NCI-H460 (cell line): ENCODE data around the gene SLC25A11. TPM values are rescaled to one million over a fixed set of nuclear protein-coding genes. Genes with fewer than 3 reads are reported as not detected.

Experiments used
- DNase-seq: peaks from one replicate; pipeline ENCODE4 v3.0.0-alpha.2; 2016; ENCODE audit warnings: low read depth; ENCODE audit errors: extremely low read depth
- polyA plus RNA-seq: library from polyadenylated mRNA; depleted of rRNA; stranded (reverse); fragments of >200 nt; gene quantifications from 2 replicates; pipeline ENCODE4 v1.2.3, GENCODE V29; 2014; cell fraction: nucleus; rRNA removed
- total RNA-seq: library from RNA; depleted of rRNA; stranded (reverse); fragments of >200 nt; shearing (Covaris generic); gene quantifications from 2 replicates; pipeline ENCODE4 v1.2.3, GENCODE V29; 2014; rRNA removed

Gene SLC25A11
- 53.4 and 54.3 TPM in 2 replicates for total RNA-seq
- 94.9 and 99.9 TPM in 2 replicates for polyA plus RNA-seq

DNA sequence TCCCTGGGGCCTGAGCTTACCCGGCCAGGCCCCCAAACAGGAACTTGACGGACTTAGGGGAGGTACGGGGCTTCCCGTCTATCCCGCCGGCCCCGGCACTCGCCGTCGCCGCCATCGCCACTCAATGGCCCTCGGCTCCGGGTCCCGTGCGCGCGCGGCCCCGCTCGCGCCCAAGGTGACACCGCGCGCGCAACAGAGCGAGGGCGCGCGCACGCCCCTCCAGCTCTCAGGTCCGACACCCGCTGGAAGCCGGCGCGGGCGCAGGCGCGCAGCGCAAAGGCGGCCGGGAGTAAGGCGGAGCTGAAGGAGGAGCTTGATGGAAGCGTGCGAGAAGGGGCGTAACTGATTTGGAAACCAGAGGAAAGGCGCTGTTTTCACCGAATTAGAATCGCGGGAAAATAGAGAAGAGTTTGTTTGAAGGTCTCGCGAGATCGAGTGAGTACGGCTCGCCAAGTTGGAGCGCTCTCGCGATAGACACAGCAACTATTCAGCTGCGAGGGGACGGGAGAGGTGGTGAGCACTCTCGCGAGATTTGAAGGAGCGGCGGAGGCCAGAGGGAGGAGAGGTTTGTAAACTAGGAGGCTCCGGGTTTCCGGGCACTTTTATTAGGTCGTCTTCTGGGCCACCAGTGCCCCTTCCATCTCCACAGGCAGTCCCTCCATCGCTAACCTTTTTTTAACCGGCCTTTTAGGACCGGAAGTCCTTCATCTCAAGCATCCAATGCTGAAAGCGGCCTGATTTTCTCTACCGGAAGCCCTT lies at the start of gene SLC25A11, which contains the start of gene RNF167:
Gene SLC25A11, minus strand, starts transcription at position 251 of the 759 bp plus-strand sequence. Its CDS starts 136 bp downstream, at position 115.
Gene RNF167, plus strand, starts transcription at position 473 of the 759 bp plus-strand sequence. CDS start 642 bp downstream, outside the sequence.
- DNase-seq, result peak; percentile 100

GRCh38 chr17:4987767-4988567 lies 48.1 kb upstream of the SLC25A11 start:
- DNase-seq, result no peak

DNA sequence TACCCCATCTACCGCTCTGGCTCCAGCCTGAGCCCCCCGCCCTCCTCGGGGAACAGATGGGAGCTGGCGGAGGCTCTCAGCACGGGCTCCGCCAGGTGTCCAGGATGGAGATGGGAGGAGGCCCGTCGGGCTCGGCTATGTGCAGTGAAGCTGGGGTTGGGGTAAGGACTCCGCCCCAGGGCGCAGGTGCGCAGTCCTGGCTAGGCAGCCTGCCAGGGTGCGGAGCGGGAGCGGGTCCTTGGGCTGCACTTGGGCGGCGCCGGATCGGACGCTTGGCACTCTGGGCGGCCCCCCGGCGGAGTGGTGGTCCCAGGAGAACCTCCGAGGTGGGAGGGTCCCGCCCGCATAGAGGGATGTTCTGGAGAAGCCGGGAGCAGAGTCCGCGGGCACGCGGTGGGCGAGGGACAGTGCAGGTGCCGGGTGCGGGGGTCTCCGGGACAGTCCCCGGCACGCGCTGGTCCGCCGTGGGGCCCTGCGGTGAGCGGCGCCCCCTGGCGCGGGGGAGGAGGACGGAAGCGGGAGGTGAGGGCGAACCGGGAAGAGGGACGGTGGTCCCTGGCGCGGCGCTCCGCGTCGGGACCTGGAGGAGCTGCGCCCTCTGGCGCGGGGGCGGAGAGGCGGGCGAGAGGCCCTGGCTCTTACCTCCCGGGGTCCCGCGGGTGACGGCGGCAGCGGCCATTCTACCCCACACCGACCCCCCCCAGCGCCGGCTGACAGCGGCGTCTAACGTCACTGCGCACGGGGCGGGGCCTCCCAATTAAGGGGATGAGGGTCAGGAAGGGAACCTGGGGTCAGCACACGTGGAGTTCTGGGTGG lies 47.3 kb upstream of the SLC25A11 start, which contains the start of gene CAMTA2:
Gene CAMTA2, minus strand, starts transcription at position 725 of the 816 bp plus-strand sequence. CDS start 1,453 bp downstream, outside the sequence.
- peak; percentile 45 for DNase-seq

DNA sequence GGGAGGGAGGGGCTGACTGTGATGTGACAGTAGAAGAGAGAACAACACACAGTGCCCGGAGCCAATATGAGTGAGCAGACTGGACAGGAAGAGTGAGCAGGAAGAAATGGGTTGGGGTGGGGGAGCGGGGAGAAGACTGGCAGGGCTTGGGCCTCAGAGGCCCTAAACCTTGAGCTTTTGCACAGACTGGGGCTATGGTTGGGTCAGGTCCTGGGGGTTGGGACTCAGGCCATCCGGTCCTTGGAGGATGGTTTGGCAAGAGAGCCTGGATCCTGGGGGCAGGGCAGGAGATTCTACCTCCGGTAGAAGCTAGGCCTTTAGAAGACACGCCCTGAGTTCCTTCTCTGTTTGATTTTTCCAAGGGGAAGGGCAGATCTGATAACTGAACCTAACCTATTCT lies 46.6 kb upstream of the SLC25A11 start:
- DNase-seq, result no peak

DNA sequence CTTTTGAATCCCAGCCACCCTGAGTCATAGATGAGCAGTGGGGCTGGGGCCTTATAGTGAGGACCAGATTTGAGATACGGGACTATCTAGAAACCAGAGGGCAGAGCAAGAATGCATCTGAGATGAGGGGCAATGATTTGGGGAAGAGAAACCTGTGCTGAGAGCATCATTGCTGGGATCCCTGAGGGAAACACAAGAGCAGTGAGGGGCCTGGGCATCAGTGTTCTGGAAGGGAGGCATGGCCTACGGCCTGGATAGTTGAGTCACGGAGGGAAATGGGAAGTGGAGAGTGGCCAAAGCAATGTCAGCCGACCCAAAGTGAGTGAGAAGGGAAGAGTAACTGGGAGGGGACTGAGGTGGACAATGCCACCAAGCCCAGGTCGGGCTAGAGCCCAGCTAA lies 42.5 kb upstream of the SLC25A11 start:
- no peak for DNase-seq

DNA sequence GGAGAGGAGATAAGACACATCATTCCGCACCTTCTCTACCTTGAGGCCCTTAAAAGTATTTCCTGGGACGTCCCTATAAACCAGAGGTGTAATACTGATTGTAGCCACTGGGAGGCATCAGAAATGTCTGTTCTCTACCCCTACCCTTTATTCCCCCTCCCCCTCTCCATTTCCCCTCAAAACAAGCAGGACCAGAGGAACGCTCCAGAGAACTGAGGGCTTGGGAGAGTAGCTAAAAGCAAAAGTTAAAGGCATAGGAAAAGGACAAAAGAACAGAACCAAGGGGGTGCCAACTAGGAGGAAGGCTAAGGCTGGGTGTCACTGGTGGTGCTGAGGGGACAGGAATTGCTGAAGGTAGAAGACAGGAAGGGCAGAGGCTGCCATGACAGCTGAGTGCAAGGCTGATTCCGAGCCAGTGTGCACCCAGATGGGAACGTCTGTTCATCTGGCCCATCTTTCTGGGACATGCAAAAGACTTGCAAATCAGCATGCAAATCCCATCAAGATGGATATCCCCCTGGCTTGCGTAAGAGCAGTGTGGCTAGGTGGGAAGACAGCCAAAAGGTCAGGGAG lies 40.9 kb upstream of the SLC25A11 start:
- peak; percentile 54 for DNase-seq

DNA sequence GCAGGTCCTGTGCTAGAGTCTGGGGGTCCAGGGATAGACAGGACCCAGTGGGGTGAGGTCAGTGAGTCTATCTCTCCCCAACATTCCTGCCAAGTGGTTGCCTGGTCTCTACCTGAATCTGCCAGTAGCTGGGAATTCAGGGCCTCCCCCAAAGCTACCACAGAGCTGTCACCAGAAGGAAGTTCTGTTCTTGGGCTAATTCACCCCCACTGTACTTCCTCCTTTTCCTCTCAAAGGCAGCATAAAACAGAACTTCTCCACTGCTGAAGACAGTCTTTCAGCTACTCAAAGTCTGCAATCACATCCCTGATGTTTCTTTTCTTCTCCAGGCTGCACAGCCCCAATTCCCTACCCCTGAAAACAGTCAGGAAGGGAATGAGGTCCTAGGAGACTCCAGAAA lies 38.9 kb upstream of the SLC25A11 start:
- no peak for DNase-seq

DNA sequence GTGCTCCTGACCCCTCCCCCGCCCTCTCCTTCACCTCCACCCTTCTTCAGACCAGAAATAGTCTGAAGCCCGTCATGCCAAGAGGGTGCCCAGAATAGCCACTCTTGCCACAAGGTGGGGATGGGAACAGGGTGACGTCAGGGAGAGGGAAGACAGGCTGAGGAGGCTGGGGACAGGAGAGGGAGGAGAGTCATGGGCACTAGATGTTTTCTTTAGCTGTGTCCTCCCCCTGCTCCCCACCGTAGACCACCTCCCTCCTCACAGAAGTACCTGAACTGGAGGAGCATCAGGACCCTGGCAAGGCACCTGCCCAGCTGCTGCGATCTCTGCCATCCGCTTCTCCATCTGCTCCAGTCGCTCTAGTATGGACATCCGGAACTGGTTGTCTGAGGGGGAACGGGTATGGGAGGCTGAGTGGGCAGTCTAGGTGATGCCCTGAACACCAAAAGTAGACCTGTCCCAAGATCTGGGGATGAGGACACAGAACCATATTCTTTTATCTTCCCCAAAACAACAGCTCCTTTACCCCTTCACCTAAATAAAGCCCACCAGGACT lies 34.3 kb upstream of the SLC25A11 start:
- no peak for DNase-seq

- no peak for DNase-seq
Observed at GRCh38 chr17:4973256-4974114, 33.6 kb upstream of the SLC25A11 start.

DNA sequence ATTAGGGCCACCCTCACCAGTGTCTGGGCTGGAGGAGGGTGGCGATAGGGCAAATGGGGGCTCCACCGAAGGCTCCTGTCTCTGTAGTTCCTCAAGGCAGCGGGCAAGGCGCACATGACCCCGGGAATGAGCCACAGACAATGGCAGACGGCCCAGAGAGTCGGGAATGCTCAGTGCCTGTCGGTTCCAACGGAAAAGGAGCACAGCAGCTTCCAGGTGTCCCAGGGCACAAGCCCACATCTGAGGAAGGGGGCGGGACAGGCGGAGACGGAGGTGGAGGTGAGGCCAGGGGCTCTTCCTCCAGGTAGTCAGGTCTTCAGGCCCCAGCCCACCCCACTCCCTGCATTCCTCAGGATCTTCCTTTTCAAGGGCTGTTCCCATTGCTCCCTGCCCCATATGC lies 32.9 kb upstream of the SLC25A11 start:
- no peak for DNase-seq

DNA sequence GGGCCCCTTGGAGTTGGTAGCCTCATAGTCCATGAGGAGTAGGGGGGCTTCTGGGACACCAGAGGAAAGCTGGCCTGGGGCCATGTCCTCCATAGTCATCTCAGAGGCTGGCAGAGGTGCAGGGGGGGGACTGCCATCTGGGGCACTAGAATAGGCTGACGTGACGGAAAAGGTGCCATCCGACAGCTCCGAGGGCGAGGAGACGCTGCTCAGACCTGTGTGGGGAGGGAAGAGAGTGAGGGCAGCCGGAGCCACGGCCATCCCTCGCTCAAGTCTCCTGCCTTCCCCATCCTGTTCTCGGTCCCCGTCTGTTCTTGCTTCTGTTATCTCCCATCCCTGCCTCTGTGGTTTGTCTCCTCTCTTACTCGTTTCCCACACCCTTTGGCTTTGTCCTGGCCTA lies 32.5 kb upstream of the SLC25A11 start:
- no peak for DNase-seq

DNA sequence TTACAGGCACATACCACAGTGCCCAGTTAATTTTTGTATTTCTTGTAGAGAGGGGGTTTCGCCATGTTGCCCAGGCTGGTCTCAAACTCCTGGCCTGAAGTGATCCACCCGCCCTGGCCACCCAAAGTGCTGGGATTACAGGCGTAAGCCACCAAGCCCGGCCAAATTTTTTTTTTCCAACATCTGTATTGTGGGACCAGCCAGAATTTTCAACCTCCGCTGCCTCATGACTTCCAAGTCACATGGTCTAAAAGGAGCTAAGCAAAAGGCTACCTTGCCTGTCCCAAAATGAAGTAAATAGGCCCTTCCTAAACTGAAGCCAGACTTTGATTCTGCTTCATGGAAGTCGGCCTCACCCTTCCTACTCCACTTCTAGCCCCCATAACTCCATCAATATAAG lies 32.0 kb upstream of the SLC25A11 start:
- DNase-seq, result no peak

GRCh38 chr17:4970273-4970672 lies 30.4 kb upstream of the SLC25A11 start:
- no peak for DNase-seq

DNA sequence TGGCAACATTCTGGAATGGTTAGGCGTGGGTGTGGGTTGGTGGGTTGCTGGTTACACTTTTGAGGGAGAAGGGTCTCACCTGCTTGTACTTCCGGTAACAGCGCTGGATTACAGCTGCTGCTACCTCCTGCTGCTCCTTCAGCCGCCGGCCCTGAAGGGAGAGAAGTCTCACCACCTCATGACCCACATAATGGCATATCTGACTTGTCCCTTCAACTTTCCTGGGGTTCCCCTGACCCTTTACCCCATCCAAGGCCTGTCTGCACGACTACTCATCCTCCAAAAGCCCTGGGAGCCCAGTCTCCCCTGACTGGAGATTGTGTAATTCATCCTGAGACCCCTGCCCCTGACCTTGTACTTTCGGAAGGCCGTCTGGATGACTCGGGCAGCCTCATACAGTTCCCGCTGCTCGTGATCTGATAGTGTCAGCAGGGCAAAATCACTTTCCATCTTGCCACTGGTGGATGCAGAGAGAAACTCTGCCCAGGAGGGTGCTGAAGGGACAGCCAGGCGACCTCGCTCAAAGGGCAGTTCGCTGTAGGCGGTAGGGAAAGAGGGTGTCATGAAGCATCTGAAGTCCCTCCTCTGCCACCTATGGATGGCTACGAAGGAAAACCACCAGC lies 29.8 kb upstream of the SLC25A11 start:
- no peak for DNase-seq

DNA sequence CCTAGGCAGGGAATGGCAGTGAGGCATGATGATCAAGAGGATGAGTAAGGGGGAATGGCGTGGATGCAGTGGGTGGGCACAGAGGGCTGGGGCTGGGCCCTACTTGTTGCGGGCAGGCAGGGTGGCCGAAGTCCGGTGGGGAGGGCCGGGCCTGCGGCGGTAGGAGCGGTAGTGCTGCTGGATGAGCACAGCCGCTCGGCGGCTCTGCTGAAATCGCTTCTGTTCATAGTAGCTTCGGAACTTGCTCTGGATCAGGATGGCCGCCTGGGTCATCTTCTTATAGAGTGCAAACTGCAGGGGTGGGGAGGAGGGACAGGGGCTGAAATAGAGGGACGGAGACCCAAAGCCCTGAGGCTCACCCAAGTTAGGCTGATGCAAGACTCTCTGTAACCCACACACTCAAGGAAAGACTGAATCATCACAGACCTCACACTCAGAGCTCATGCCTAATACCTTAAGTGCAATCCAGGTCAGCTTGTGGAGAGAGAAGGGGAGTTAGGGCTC lies 29.3 kb upstream of the SLC25A11 start:
- DNase-seq, result peak; percentile 95

GRCh38 chr17:4968486-4969046 lies 28.7 kb upstream of the SLC25A11 start:
- DNase-seq, result no peak

GRCh38 chr17:4967539-4968485 lies 28.0 kb upstream of the SLC25A11 start, which contains the start of gene SPAG7:
TSS of gene SPAG7 (minus strand) at chr17:4967817. CDS start at chr17:4967804, 13 bp downstream.
- peak; percentile 94 for DNase-seq
